Liver (tissue), 9 donors: ENCODE results near the gene USP9Y. TPM values are rescaled to one million over a fixed set of nuclear protein-coding genes. Genes with fewer than 3 reads are reported as not detected.

Experiments
- DNase-seq: peaks from one replicate; pipeline ENCODE4 v3.0.0-alpha.2; 2017; ENCODE audit warnings: low spot score
- H3K27ac ChIP-seq, 2 donors: one replicate each; pipeline ENCODE4 v1.7.0; 2013; ENCODE audit warnings: inconsistent platforms in 2 of 2, low read length in 2 of 2, control low read depth in 1 of 2, low read depth in 1 of 2, mild to moderate bottlenecking in 1 of 2
- H3K27me3 ChIP-seq, 4 donors: one replicate each; pipeline versions ENCODE4 v1.6.1 to v1.7.0; 2013; ENCODE audit warnings: low read length in 3 of 4, inconsistent platforms in 1 of 4, mild to moderate bottlenecking in 1 of 4, moderate library complexity in 1 of 4; ENCODE audit not compliant: control insufficient read depth in 4 of 4, insufficient read depth in 4 of 4
- H3K36me3 ChIP-seq, 4 donors: one replicate each; pipeline versions ENCODE4 v1.6.1 to v1.7.0; 2013; ENCODE audit warnings: low read length in 3 of 4, mild to moderate bottlenecking in 3 of 4, low read depth in 1 of 4, moderate library complexity in 1 of 4; ENCODE audit not compliant: control insufficient read depth in 4 of 4, insufficient read depth in 3 of 4
- H3K4me1 ChIP-seq, 4 donors: one replicate each; pipeline versions ENCODE4 v1.6.1 to v1.7.0; 2013; ENCODE audit warnings: low read length in 3 of 4, mild to moderate bottlenecking in 3 of 4, moderate library complexity in 1 of 4; ENCODE audit not compliant: control insufficient read depth in 4 of 4, insufficient read depth in 4 of 4
- H3K4me3 ChIP-seq, 3 donors: one replicate each; pipeline versions ENCODE4 v1.6.1 to v1.7.0; 2013; ENCODE audit warnings: low read length in 3 of 3, control low read depth in 1 of 3, low read depth in 1 of 3, mild to moderate bottlenecking in 1 of 3
- H3K9ac ChIP-seq, 2 donors: one replicate each; pipeline ENCODE4 v1.7.0; 2013; ENCODE audit warnings: low read length in 2 of 2, mild to moderate bottlenecking in 2 of 2, moderate library complexity in 2 of 2, control low read depth in 1 of 2, low read depth in 1 of 2
- H3K9me3 ChIP-seq, 4 donors: one replicate each; pipeline versions ENCODE4 v1.6.1 to v1.7.0; 2013; ENCODE audit warnings: low read length in 3 of 4; ENCODE audit not compliant: control insufficient read depth in 4 of 4
- ATF3 ChIP-seq: IDR thresholded peaks from 2 replicates; pipeline ENCODE4 v1.6.1; 2016; ENCODE audit warnings: antibody characterized with exemption
- CTCF ChIP-seq: fragments of 150-350 bp; IDR thresholded peaks from 2 replicates; pipeline ENCODE4 v1.5.1; 2017; ENCODE audit warnings: improper control_type of control experiment, low read depth, low read length; ENCODE audit not compliant: missing input control
- EGR1 ChIP-seq, 2 donors: IDR thresholded peaks; 2 replicates each; pipeline ENCODE4 v1.6.1; 2016 to 2018; ENCODE audit warnings: antibody characterized with exemption in 2 of 2, low read depth in 2 of 2
- FOXA1 ChIP-seq: IDR thresholded peaks from 2 replicates; pipeline ENCODE4 v1.6.1; 2016; ENCODE audit warnings: antibody characterized with exemption
- FOXA2 ChIP-seq: IDR thresholded peaks from 2 replicates; pipeline ENCODE4 v1.6.1; 2016; ENCODE audit warnings: antibody characterized with exemption
- GABPA ChIP-seq, 2 donors: IDR thresholded peaks in 1 of 2; conservative IDR thresholded peaks in 1 of 2; 2 replicates each; pipeline ENCODE4 v1.6.1; 2016; ENCODE audit warnings: antibody characterized with exemption in 2 of 2, mild to moderate bottlenecking in 1 of 2, moderate library complexity in 1 of 2
- HNF4A ChIP-seq, 2 donors: conservative IDR thresholded peaks; 2 replicates each; pipeline ENCODE4 v1.6.1; 2016; ENCODE audit warnings: antibody characterized with exemption in 2 of 2, mild to moderate bottlenecking in 2 of 2
- HNF4G ChIP-seq: IDR thresholded peaks from 2 replicates; pipeline ENCODE4 v1.6.1; 2016; ENCODE audit warnings: antibody characterized with exemption
- JUND ChIP-seq, 2 donors: IDR thresholded peaks; 2 replicates each; pipeline ENCODE4 v1.6.1; 2016; ENCODE audit warnings: antibody characterized with exemption in 2 of 2
- NR2F2 ChIP-seq: IDR thresholded peaks from 2 replicates; pipeline ENCODE4 v1.6.1; 2016; ENCODE audit warnings: antibody characterized with exemption
- RXRA ChIP-seq, 2 donors: IDR thresholded peaks; 2 replicates each; pipeline ENCODE4 v1.6.1; 2017 to 2018; ENCODE audit warnings: antibody characterized with exemption in 2 of 2, mild to moderate bottlenecking in 1 of 2
- TAF1 ChIP-seq: conservative IDR thresholded peaks from 2 replicates; pipeline ENCODE4 v1.6.1; 2016; ENCODE audit warnings: antibody characterized with exemption, mild to moderate bottlenecking
- YY1 ChIP-seq: IDR thresholded peaks from 2 replicates; pipeline ENCODE4 v1.6.1; 2016; ENCODE audit warnings: antibody characterized with exemption, mild to moderate bottlenecking
- WGBS: extraction: QIAGEN DNeasy Blood & Tissue Kit; methylation state at CpG from one replicate; pipeline ENCODE4 v1.1.7; 2013; 5-methylcytosine and 5-hydroxymethylcytosine counted together
- polyA plus RNA-seq, 2 donors: library from polyadenylated mRNA; stranded (reverse) in 1 of 2; unstranded in 1 of 2; fragments of 200-250 nt in 1 of 2; fragments of >200 nt in 1 of 2; fragmentation: Nextera tagmentation in 1 of 2; extraction: Ambion mirVana in 1 of 2; gene quantifications; one replicate each; pipeline versions ENCODE4 v1.2.1 to v1.2.3, GENCODE V29; 2013 to 2015
- total RNA-seq, 2 donors: library from RNA; depleted of rRNA; stranded (reverse); fragments of >200 nt; gene quantifications; one replicate each; pipeline ENCODE4 v1.2.3, GENCODE V29; 2014
- TF ChIP-seq, protein P1 (sequence below): IDR thresholded peaks from 2 replicates; pipeline ENCODE4 v1.6.1; 2016; ENCODE audit warnings: antibody characterized with exemption
- TF ChIP-seq, protein P2 (sequence below): IDR thresholded peaks from 2 replicates; pipeline ENCODE4 v1.6.1; 2016; ENCODE audit warnings: antibody characterized with exemption
- TF ChIP-seq, protein P3 (sequence below): IDR thresholded peaks from 2 replicates; pipeline ENCODE4 v1.6.1; 2016; ENCODE audit warnings: antibody characterized with exemption, mild to moderate bottlenecking
- donor health status: healthy.
- donor health status: healthy.
- donor health status: healthy.
- donor health status: healthy.
- donor health status: healthy.

USP9Y gene
- total and polyA plus RNA-seq, 4 donors: 3.7 to 10.1 TPM; not detected in 2

- DNase-seq: no peak
- H3K27ac ChIP-seq: no peak overlapping the region
- H3K4me3 ChIP-seq: no peak overlapping the region
- no peaks in the 10 kb centered on the region for H3K27me3 ChIP-seq
- no peaks in the 10 kb centered on the region for H3K4me1 ChIP-seq
- no peaks in the 10 kb centered on the region for H3K36me3 ChIP-seq
- H3K9me3 ChIP-seq: no peaks in the 10 kb centered on the region
- WGBS: 90% methylated on average over 3 of the region's 3 CpGs
- TF ChIP-seq YY1 (no peak), CTCF (no peak), RXRA (IDR thresholded peaks at IDR 0.05) (no peak), GABPA (IDR thresholded peaks at IDR 0.05 in 1 of 2, conservative IDR thresholded peaks at IDR 0.05 in 1 of 2) (no peak), JUND (IDR thresholded peaks at IDR 0.05) (no peak), FOXA2 (no peak), TAF1 (no peak)
- TF ChIP-seq, protein P1, sequence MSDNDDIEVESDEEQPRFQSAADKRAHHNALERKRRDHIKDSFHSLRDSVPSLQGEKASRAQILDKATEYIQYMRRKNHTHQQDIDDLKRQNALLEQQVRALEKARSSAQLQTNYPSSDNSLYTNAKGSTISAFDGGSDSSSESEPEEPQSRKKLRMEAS: no peak
- TF ChIP-seq, protein P2, sequence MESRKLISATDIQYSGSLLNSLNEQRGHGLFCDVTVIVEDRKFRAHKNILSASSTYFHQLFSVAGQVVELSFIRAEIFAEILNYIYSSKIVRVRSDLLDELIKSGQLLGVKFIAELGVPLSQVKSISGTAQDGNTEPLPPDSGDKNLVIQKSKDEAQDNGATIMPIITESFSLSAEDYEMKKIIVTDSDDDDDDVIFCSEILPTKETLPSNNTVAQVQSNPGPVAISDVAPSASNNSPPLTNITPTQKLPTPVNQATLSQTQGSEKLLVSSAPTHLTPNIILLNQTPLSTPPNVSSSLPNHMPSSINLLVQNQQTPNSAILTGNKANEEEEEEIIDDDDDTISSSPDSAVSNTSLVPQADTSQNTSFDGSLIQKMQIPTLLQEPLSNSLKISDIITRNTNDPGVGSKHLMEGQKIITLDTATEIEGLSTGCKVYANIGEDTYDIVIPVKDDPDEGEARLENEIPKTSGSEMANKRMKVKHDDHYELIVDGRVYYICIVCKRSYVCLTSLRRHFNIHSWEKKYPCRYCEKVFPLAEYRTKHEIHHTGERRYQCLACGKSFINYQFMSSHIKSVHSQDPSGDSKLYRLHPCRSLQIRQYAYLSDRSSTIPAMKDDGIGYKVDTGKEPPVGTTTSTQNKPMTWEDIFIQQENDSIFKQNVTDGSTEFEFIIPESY: no peak
- TF ChIP-seq, protein P3, sequence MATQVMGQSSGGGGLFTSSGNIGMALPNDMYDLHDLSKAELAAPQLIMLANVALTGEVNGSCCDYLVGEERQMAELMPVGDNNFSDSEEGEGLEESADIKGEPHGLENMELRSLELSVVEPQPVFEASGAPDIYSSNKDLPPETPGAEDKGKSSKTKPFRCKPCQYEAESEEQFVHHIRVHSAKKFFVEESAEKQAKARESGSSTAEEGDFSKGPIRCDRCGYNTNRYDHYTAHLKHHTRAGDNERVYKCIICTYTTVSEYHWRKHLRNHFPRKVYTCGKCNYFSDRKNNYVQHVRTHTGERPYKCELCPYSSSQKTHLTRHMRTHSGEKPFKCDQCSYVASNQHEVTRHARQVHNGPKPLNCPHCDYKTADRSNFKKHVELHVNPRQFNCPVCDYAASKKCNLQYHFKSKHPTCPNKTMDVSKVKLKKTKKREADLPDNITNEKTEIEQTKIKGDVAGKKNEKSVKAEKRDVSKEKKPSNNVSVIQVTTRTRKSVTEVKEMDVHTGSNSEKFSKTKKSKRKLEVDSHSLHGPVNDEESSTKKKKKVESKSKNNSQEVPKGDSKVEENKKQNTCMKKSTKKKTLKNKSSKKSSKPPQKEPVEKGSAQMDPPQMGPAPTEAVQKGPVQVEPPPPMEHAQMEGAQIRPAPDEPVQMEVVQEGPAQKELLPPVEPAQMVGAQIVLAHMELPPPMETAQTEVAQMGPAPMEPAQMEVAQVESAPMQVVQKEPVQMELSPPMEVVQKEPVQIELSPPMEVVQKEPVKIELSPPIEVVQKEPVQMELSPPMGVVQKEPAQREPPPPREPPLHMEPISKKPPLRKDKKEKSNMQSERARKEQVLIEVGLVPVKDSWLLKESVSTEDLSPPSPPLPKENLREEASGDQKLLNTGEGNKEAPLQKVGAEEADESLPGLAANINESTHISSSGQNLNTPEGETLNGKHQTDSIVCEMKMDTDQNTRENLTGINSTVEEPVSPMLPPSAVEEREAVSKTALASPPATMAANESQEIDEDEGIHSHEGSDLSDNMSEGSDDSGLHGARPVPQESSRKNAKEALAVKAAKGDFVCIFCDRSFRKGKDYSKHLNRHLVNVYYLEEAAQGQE: no peak
- H3K9ac ChIP-seq: no peak overlapping the region
Measured at GRCh38 chrY:12833284-12833683, 132.3 kb downstream of the USP9Y start.

GRCh38 chrY:12837550-12837949 is 136.5 kb downstream of the USP9Y start:
- WGBS: 77% methylated on average over 2 of the region's 2 CpGs
- no peak overlapping the region for H3K27ac ChIP-seq
- H3K36me3 ChIP-seq: peaks cover 0 to 2% (median 0%) of the 10 kb centered on the region in 4 donors
- H3K9ac ChIP-seq: no peak overlapping the region
- H3K27me3 ChIP-seq: no peaks in the 10 kb centered on the region
- H3K9me3 ChIP-seq: no peaks in the 10 kb centered on the region
- no peak for DNase-seq
- no peak overlapping the region for H3K4me3 ChIP-seq
- H3K4me1 ChIP-seq: no peaks in the 10 kb centered on the region
- no peak for TF ChIP-seq RXRA (IDR thresholded peaks at IDR 0.05)
- no peak for TF ChIP-seq TAF1
- no peak for TF ChIP-seq EGR1 (IDR thresholded peaks at IDR 0.05; ENCODE audit: low read depth in 2 of 2)
- TF ChIP-seq NR2F2: no peak
- no peak for TF ChIP-seq ATF3
- TF ChIP-seq HNF4G: no peak
- no peak for TF ChIP-seq HNF4A (conservative IDR thresholded peaks at IDR 0.05)
- no peak for TF ChIP-seq FOXA2
- TF ChIP-seq FOXA1: no peak
- TF ChIP-seq GABPA (IDR thresholded peaks at IDR 0.05 in 1 of 2, conservative IDR thresholded peaks at IDR 0.05 in 1 of 2): no peak
- TF ChIP-seq, protein P3: no peak
- TF ChIP-seq CTCF: no peak
- no peak for TF ChIP-seq YY1
